ENCODE measurements around the gene DDX60.
"Not testable (repeated sequence)": the region's sequence is repeated elsewhere in the genome, so short reads cannot be mapped to it uniquely, and the experiment has no call there.

DNA sequence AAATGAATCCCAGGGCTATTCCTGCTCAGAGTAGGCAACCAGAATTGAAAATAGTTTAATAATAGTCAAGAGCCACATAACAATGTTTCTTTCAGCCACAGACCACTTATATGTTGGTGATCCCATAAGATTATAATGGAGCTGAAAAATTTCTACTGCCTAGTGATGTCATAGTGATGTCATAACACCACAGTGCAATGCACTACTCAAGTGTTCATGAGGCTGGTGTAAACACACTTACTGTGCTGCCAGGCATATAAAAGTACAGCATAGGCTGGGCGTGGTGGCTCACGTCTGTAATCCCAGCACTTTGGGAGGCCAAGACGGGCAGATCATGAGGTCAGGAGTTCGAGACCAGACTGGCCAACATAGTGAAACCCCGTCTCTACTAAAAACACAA is 15.1 kb downstream of the DDX60 start:
- TF ChIP-seq, protein P1, sequence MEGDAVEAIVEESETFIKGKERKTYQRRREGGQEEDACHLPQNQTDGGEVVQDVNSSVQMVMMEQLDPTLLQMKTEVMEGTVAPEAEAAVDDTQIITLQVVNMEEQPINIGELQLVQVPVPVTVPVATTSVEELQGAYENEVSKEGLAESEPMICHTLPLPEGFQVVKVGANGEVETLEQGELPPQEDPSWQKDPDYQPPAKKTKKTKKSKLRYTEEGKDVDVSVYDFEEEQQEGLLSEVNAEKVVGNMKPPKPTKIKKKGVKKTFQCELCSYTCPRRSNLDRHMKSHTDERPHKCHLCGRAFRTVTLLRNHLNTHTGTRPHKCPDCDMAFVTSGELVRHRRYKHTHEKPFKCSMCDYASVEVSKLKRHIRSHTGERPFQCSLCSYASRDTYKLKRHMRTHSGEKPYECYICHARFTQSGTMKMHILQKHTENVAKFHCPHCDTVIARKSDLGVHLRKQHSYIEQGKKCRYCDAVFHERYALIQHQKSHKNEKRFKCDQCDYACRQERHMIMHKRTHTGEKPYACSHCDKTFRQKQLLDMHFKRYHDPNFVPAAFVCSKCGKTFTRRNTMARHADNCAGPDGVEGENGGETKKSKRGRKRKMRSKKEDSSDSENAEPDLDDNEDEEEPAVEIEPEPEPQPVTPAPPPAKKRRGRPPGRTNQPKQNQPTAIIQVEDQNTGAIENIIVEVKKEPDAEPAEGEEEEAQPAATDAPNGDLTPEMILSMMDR (conservative IDR thresholded peaks at IDR 0.05; ENCODE audit: low read depth, low read length): not testable (repeated sequence)
- TF ChIP-seq EZH2 (IDR thresholded peaks at IDR 0.05; ENCODE audit: borderline replicate concordance, low read depth, low read length, poor library complexity, severe bottlenecking): not testable (repeated sequence)

All from A673 (cell line).